Uterus (tissue), 4 donors: ENCODE results near the gene KYAT1. TPM values are rescaled to one million over a fixed set of nuclear protein-coding genes. Genes with fewer than 3 reads are reported as not detected.
"Not testable (repeated sequence)": the region's sequence is repeated elsewhere in the genome, so short reads cannot be mapped to it uniquely, and the experiment has no call there.

Experiments
- DNase-seq, 2 donors: peaks; one replicate each; pipeline ENCODE4 v3.0.0-alpha.2; 2019 to 2020
- H3K27ac ChIP-seq, 2 donors: fragments of 200-600 bp; sonication (generic); 1 replicate in 1 of 2; 2 replicates in 1 of 2; pipeline ENCODE4 v1.5.1; 2016 to 2018
- H3K27me3 ChIP-seq, 2 donors: fragments of 200-600 bp; sonication (generic); one replicate each; pipeline ENCODE4 v1.5.1; 2018 to 2019; ENCODE audit warnings: control low read depth in 1 of 2
- H3K36me3 ChIP-seq, 2 donors: fragments of 200-600 bp; sonication (generic); one replicate each; pipeline ENCODE4 v1.5.1; 2019; ENCODE audit warnings: control low read depth in 1 of 2
- H3K4me1 ChIP-seq, 2 donors: fragments of 200-600 bp; sonication (generic); one replicate each; pipeline ENCODE4 v1.5.1; 2018 to 2019; ENCODE audit warnings: control low read depth in 1 of 2
- H3K4me3 ChIP-seq, 2 donors: fragments of 200-600 bp; sonication (generic); 1 replicate in 1 of 2; 2 replicates in 1 of 2; pipeline ENCODE4 v1.5.1; 2018 to 2019; ENCODE audit warnings: mild to moderate bottlenecking in 1 of 2
- H3K9me3 ChIP-seq, 2 donors: fragments of 200-600 bp; sonication (generic); one replicate each; pipeline ENCODE4 v1.5.1; 2019; ENCODE audit warnings: control low read depth in 1 of 2
- POLR2A ChIP-seq, 2 donors: fragments of 450-650 bp; IDR thresholded peaks; one replicate each; pipeline ENCODE4 v1.6.1; 2016; ENCODE audit warnings: antibody characterized with exemption in 2 of 2, mild to moderate bottlenecking in 1 of 2, moderate library complexity in 1 of 2
- intact Hi-C: fragments of 100-400 bp; cut with DNase I; formaldehyde crosslinking; loops from one replicate; pipeline ENCODE4 v1.15.1; 2023; ENCODE audit warnings: low total_unique reads
- total RNA-seq, 4 donors: library from RNA; depleted of rRNA in 3 of 4; stranded (reverse); fragments of >200 nt in 3 of 4; gene quantifications; one replicate each; pipeline versions ENCODE4 v1.1.0 to v1.2.4, GENCODE V29; 2014 to 2023
- TF ChIP-seq, protein P1 (sequence below), 4 experiments: fragments of 200-600 bp in 2 of 4; fragments of 450-650 bp in 2 of 4; sonication (generic) in 2 of 4; IDR thresholded peaks; one replicate each; pipeline ENCODE4 v1.5.1; 2016 to 2019; ENCODE audit warnings: antibody characterized with exemption in 4 of 4, mild to moderate bottlenecking in 2 of 4, moderate library complexity in 1 of 4
- donor health status: DM: yes; HTN: yes; CAD: no.

The KYAT1 gene
- total RNA-seq, 4 donors from 2014 or later = 1.5 to 11.0 (median 3.4) TPM

DNA sequence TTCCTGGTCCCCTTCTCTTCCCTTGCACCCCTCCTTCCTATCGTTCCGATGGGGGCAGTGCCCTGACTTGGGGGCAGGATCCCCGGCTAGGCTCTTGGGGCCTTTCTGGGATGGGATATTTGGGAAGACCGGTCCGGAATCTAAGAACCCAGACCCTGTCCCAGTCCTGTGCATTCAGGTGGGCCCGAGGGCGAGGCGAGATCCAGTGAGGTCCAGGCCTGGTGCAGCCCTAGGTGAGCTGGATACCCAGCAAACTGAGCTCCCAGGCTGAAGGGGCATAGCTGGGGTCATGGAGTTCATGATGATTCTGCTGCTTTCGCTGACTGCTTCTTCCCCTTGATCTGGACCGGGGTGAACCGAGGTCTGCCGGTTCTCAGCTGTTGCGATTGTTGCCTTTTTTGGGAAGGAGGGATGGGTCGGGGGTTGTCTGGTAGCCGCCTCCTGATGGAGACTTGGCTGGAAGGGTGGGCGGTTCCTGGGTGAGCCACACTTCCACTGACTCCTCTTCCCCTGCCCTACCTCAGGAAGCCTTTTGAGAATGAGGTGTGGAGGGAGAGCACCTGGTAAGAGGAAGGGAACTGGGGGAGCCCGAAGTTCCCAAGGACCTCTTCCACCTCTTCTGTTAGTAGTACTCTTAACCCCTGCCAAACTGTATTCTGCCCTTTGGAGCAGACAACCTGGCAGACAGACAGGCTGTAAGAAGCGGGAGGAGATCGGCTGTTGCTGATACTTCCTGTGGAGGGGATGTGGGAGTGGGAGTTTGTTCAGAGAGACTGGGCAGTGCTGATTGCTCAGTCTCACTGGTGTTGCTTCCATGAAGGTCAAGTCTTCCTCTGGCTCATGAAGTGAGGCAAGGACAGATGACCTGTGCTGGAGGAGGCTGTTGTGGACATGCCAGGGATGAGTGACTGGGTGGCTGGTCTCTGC lies 1.2 kb upstream of the KYAT1 start:
- TF ChIP-seq POLR2A (IDR thresholded peaks at IDR 0.05) = no peak
- TF ChIP-seq, protein P1, sequence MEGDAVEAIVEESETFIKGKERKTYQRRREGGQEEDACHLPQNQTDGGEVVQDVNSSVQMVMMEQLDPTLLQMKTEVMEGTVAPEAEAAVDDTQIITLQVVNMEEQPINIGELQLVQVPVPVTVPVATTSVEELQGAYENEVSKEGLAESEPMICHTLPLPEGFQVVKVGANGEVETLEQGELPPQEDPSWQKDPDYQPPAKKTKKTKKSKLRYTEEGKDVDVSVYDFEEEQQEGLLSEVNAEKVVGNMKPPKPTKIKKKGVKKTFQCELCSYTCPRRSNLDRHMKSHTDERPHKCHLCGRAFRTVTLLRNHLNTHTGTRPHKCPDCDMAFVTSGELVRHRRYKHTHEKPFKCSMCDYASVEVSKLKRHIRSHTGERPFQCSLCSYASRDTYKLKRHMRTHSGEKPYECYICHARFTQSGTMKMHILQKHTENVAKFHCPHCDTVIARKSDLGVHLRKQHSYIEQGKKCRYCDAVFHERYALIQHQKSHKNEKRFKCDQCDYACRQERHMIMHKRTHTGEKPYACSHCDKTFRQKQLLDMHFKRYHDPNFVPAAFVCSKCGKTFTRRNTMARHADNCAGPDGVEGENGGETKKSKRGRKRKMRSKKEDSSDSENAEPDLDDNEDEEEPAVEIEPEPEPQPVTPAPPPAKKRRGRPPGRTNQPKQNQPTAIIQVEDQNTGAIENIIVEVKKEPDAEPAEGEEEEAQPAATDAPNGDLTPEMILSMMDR (IDR thresholded peaks at IDR 0.05) = no peak
- no peaks in the 10 kb centered on the region for H3K36me3 ChIP-seq
- peak overlapping the region; percentile 73 to 83 for H3K4me3 ChIP-seq
- intact Hi-C loops = loop anchor here (5.0 kb wide), 1 partner anchor 39 kb away; the partner anchor contains the start of gene PHYHD1
- peak in 1 of 2 donors; percentile 39 for DNase-seq
- H3K27me3 ChIP-seq = no peaks in the 10 kb centered on the region
- no peaks in the 10 kb centered on the region for H3K9me3 ChIP-seq
- peaks cover 4 to 29% of the 10 kb centered on the region in 2 donors for H3K4me1 ChIP-seq
- peak overlapping the region; percentile 96 to 98 for H3K27ac ChIP-seq

DNA sequence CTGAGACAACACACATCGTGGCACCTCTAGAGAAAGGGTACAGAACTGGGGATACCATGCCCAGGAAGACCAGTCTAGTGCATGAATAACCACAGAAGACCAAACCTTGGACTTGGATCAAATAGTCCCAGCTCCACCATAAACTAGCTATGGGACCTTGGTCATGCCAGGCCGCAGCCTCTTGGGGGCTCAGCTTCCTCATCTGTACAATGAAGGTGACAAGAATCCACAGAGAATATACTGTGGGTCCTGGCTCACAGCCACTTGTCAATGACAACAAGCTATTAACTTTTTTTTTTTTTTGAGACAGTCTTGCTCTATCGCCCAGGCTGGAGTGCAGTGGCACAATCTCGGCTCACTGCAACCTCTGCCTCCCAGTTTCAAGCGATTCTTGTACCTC lies 3.9 kb downstream of the KYAT1 start:
- no peak for DNase-seq
- Histone ChIP-seq H3K27ac (no peak overlapping the region), H3K4me1 (peaks cover 0 to 4% of the 10 kb centered on the region in 2 donors), H3K27me3 (no peaks in the 10 kb centered on the region), H3K36me3 (no peaks in the 10 kb centered on the region), H3K9me3 (no peaks in the 10 kb centered on the region), H3K4me3 (no peak overlapping the region)
- TF ChIP-seq, protein P1 (IDR thresholded peaks at IDR 0.05) = no peak
- no peak for TF ChIP-seq POLR2A (IDR thresholded peaks at IDR 0.05)
- intact Hi-C loops = no loop called here

DNA sequence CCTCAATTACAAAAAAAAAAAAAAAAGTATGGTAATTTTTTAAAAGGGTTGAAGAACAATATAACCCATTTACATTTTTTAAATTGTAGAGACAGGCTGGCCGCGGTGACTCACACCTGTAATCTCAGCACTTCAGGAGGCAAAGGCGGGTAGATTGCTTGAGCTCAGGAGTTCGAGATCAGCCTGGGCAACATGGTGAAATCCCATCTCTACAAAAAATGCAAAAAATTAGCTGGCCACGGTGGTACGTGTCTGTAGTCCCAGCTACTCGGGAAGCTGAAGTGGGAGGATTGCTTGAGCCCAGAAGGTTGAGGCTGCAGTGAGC lies 10.8 kb downstream of the KYAT1 start:
- H3K4me1 ChIP-seq, H3K9me3 ChIP-seq, H3K36me3 ChIP-seq, H3K27me3 ChIP-seq, H3K4me3 ChIP-seq, intact Hi-C loops, DNase-seq: not testable (repeated sequence)
- H3K27ac ChIP-seq = peak overlapping the region in 1 of 2 donors; percentile 59

DNA sequence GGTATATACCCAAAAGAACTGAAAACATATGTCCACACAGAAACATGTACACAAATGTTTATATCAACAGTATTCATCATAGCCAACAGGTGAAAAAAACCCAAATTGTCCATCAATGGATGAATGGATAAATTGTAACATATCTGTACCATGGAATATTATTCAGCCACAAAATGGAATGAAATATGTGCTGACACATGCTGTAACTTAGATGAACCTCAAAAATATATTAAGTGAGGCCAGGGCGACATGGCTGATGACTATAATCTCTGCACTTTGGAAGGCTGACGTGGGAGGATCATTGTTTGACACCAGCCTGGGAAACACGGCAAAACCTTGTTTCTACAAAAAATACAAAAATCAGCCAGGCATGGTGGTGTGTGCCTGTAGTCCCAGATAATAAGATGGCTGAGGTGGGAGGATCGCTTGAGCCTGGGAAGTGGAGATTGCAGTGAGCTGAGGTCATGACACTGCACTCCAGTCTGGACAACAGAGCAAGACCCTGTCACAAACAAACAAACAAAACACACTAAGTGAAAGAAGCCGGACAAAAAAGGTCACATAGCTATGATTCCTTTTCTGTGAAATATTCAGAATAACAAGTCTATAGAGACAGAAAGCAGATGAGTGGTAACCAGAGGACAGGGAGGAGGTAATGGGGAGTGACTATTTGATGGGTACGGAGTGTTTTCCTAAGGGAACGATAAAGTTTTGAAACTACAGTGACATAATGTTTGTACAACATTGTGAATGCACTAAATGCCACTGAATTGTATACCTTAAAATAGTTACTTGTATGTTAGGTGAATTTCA lies 11.4 kb downstream of the KYAT1 start:
- TF ChIP-seq POLR2A (IDR thresholded peaks at IDR 0.05) = no peak
- TF ChIP-seq, protein P1 (IDR thresholded peaks at IDR 0.05) = no peak
- H3K4me1 ChIP-seq = no peaks in the 10 kb centered on the region
- no peaks in the 10 kb centered on the region for H3K9me3 ChIP-seq
- peak overlapping the region in 1 of 2 donors; percentile 59 for H3K27ac ChIP-seq
- no peaks in the 10 kb centered on the region for H3K36me3 ChIP-seq
- no peak overlapping the region for H3K4me3 ChIP-seq
- intact Hi-C loops = no loop called here
- H3K27me3 ChIP-seq = no peaks in the 10 kb centered on the region
- DNase-seq = no peak

DNA sequence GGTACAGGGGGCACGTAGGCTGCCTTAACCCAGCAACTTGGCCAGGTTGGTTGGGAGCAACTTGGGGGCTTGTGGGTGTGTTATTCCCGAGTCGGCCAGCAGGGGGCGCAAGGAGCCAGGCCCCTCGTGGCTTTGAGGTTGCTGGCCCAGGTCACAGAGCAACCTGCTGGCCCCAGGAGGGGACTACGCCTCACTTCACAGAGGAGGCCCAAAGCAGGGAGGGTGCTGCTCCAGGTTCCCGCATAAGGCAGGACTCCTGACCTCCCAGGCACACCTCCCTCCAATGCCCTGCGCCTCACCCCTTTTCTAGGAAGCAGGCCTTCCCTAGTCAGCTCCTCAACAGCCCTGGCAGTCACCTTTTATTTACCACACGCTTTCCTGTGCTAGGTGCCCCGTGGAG lies 18.1 kb downstream of the KYAT1 start:
- Histone ChIP-seq H3K36me3 (no peaks in the 10 kb centered on the region), H3K9me3 (no peaks in the 10 kb centered on the region), H3K27ac (no peak overlapping the region), H3K4me1 (no peaks in the 10 kb centered on the region), H3K4me3 (no peak overlapping the region), H3K27me3 (no peaks in the 10 kb centered on the region)
- DNase-seq = peak; percentile 75 to 77
- intact Hi-C loops = loop anchor here (2.0 kb wide), 1 partner anchor 63 kb away; no protein-coding TSS in a partner anchor
- TF ChIP-seq, protein P1 (IDR thresholded peaks at IDR 0.05) = peak; percentile 95 to 98 (median 96)
- no peak for TF ChIP-seq POLR2A (IDR thresholded peaks at IDR 0.05)
